ENCODE data around the gene SREBF2.
"Not testable (repeated sequence)": the region's sequence is repeated elsewhere in the genome, so short reads cannot be mapped to it uniquely, and the experiment has no call there.

The SREBF2 gene

DNA sequence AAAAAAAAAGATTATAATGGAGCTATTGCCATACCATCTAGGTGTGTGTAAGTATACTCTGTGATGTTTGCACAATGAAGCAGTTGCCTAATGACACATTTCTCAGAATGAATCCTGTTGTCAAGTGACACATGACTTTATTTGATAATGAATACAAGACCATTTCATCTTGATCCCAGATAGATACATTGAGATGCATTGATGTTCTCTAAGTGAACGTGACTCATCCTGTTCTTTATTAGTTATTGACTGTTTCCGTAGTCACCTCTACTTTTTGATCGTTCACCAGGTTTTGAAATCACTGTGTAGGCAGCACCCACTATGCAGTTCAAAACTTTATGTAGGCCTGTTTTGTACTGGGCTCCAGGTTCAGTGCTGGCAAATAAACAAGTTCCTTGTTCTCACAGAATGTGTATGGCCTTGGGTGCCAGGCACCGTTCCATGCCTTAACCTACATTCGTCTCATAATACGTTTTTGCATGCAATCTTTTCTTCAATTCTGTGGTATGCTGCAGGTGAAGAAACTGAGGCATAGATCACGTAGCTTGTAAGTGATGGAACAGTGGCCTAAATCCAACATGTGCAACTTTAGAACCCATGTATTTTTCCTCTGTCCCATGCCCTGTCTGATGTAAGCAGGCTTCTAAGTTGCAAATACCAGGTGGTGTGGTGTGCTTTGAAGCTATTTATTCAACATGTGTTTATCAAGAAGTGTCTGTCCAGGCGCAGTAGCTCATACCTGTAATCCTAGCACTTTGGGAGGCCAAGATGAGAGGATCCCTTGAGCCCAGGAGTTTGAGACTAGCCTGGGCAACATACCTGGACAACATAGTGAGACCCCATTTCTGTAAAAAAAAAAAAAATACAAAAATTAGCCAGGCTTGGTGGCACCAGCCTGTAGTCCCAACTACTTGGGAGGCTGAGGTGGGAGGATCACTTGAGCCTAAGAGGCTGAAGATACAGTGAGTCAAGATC is 10.4 kb downstream of the SREBF2 start:
- DNase-seq = peak; percentile 35

DNA sequence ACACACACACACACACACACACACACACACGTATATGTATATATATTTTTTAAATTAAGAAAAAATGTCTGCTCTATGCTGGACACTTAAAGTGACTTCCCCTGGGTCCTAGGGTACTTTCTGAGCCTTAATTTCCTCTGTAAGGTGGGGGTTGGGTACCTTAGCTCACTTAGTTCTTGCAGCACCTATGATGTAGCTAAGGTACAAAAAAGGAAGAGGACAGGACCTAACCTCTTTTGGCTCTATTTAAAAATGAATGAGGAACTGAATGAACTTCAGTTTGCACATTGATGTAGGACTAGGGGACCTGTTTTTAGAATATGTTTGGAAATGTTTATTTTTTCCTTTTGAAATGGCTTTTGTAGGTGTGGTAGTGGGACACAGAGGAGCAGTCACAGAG is 11.1 kb downstream of the SREBF2 start:
- DNase-seq = no peak

DNA sequence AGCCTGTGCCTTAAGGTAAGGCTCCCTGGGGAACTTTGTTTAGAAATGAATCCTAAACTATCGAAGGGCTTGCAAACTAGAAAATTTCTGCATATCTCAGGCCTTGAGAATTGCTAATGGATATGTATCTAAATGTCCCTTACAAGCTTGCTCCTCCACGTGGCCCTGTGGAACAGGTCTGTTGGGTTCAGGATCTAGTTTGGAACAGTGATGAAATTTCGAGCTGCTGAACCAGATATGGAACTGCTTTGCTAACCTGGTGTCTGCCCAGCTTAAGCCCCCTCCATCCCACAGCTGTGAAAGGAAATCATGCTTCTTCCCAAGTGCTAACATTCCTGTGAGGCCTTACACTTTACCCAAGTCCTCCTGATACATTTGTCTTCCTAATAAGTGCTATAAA is 11.6 kb downstream of the SREBF2 start:
- DNase-seq = no peak

DNA sequence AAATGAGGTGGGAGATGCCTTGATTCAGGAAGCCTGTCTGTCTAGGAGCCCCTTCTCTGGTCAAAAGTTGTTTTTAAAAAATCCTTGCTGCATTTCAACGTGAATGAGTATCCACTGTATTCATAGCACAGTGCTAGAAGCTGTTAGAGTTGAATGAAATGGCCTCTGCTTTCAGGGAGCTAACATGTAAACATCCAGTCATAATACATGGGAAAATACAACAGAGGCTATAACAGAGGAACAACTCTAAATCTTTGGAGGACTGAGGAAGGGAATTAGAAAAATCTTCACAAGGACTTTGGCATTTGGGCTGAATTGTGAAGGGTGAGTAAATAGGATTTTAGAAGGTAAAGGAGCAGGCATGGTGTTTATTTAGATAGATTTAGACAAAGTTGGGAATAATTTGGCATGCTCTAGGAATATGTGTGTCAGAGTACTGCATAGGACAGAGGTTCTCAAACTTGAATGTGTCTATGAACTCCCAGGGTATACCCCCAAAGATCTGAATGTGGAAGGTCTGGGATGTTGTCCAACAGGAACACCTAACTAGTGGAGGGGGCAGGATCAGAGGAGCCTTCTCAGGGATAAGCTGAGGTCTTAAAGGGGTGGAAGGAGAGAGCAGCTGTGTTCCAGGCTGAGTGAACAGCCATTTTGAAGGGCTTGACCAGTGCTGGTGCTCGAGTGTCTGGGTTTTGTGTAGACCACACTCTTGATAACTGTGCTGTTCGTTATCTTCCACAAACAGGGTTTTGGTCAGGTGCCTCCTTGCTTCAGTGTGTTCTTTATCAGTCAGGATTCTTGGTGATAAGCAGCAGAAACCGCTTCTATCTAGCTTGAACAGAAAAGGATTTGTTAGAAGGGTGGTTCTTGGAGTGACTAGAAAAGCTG is 12.7 kb downstream of the SREBF2 start:
- DNase-seq = no peak

DNA sequence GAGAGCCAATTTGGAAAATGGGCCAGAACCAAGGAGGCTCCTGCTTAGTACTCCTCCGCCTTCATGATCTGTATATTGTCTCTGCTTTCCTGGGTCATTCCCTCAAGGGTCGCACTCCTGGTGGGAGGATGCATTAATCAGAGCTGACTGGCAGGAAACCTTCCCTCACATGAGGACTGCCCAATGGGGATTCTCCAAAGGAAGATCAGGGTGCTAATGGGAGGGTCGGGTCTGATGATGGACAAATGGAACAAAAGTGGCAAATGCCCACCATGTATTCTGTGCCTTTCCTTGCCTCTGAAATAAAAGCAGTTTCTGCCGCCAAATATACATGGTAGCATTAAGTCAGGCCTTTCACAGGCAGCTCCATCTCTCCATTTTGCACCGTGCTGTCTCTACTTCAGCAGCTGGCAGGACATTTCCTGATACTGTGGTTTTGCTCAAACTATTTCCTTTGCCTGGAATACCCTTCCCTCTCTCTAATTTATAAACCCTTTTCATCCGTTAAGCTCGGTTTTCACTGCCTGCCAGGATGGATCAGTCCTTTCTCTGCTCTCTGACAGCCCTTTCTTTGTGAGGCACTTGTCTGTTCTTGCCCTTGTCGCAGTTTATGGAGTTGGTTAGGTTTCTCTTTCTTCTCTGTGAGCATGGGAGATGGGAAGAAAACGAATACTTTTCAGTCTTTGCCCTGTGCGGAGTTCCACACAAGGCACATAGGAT is 13.5 kb downstream of the SREBF2 start:
- DNase-seq = no peak

- DNase-seq = no peak
Measured at GRCh38 chr22:41847300-41847699, 14.4 kb downstream of the SREBF2 start.

- no peak for DNase-seq
Measured at GRCh38 chr22:41848468-41848867, 15.6 kb downstream of the SREBF2 start.

GRCh38 chr22:41856469-41856868 is 23.6 kb downstream of the SREBF2 start:
- DNase-seq = no peak

- DNase-seq = peak; percentile 88
Measured at GRCh38 chr22:41857155-41857859, 24.4 kb downstream of the SREBF2 start.

- DNase-seq = no peak
Measured at GRCh38 chr22:41857860-41858199, 24.9 kb downstream of the SREBF2 start.

- DNase-seq = peak; percentile 69
Measured at GRCh38 chr22:41862160-41862529, 29.2 kb downstream of the SREBF2 start.

- DNase-seq = peak; percentile 79
Measured at GRCh38 chr22:41862530-41863266, 29.8 kb downstream of the SREBF2 start.

DNA sequence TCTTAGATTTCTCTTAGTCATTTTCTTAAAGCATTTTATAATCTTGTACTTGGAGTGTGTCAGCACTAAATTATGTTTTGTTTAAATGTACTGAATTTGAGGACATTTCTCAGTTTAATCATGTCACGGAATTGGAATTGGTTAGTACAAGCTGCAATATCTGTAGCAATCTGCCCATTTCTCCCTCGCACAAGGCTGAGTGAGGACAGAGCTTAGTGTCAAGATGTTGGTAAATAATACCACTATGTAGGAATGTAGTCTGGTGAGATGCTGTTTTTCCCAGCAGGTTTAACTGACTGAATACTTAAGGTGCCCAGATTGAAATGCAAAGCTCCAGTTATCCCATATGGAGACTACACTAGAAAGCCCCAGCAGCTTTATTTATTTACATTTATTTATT is 30.6 kb downstream of the SREBF2 start:
- DNase-seq = no peak

GRCh38 chr22:41868556-41868955 is 35.7 kb downstream of the SREBF2 start:
- no peak for DNase-seq

- DNase-seq = not testable (repeated sequence)
Measured at GRCh38 chr22:41870081-41870480, 37.2 kb downstream of the SREBF2 start.

- DNase-seq = no peak
Measured at GRCh38 chr22:41870786-41871185, 37.9 kb downstream of the SREBF2 start.

GRCh38 chr22:41873391-41873790 is 40.5 kb downstream of the SREBF2 start:
- DNase-seq = peak; percentile 60

GRCh38 chr22:41874090-41874489 is 41.2 kb downstream of the SREBF2 start:
- DNase-seq = no peak

GRCh38 chr22:41875531-41876270 is 42.8 kb downstream of the SREBF2 start:
- no peak for DNase-seq

GRCh38 chr22:41876275-41876674 is 43.4 kb downstream of the SREBF2 start:
- DNase-seq = no peak

DNA sequence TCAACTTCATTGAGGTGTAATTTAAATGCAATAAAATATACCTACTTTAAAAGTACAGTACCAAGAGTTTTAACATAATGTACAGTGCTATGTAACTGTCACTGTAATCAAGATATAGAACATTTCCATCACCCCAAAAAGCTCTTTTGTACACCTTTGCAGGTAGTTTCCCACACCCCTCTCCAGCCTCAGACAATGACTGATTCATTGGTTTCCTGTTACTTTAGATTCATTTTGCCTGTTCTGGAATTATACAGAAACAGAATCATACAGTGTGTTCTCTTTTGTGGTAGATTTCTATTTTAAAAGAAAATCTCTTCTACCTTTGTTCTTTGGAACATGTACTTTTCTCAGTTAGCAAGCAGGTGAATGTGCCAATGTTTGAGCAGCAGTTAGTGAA is 43.8 kb downstream of the SREBF2 start:
- DNase-seq = no peak
